MM.1S (cell line): ENCODE results near the gene WNT2B.

Experiments used
- CTCF ChIP-seq: fragments of 300-600 bp; sonication (generic); IDR thresholded peaks from 2 replicates; pipeline ENCODE4 v1.5.1; 2016; ENCODE audit warnings: antibody characterized with exemption, low read length, mixed read lengths
- EZH2 ChIP-seq: fragments of 300-600 bp; sonication (generic); optimal IDR thresholded peaks from 2 replicates; pipeline ENCODE3; 2017; ENCODE audit warnings: low read depth, mild to moderate bottlenecking, antibody characterized with exemption, low read length, mixed read lengths
- EZH2phosphoT487 ChIP-seq: fragments of 300-600 bp; sonication (generic); IDR thresholded peaks from 2 replicates; pipeline ENCODE4 v1.6.1; 2018; ENCODE audit warnings: antibody characterized with exemption, low read length

GRCh38 chr1:112541299-112541698 lies 32.5 kb downstream of the WNT2B start:
- no peak for TF ChIP-seq CTCF
- no peak for TF ChIP-seq EZH2
- TF ChIP-seq EZH2phosphoT487 = no peak
